ENCODE measurements around the gene LPAR3. TPM values are rescaled to one million over a fixed set of nuclear protein-coding genes. Genes with fewer than 3 reads are reported as not detected.

Gene LPAR3
- polyA plus RNA-seq, 4 donors, result 1.1 to 2.1 (median 1.2) TPM

DNA sequence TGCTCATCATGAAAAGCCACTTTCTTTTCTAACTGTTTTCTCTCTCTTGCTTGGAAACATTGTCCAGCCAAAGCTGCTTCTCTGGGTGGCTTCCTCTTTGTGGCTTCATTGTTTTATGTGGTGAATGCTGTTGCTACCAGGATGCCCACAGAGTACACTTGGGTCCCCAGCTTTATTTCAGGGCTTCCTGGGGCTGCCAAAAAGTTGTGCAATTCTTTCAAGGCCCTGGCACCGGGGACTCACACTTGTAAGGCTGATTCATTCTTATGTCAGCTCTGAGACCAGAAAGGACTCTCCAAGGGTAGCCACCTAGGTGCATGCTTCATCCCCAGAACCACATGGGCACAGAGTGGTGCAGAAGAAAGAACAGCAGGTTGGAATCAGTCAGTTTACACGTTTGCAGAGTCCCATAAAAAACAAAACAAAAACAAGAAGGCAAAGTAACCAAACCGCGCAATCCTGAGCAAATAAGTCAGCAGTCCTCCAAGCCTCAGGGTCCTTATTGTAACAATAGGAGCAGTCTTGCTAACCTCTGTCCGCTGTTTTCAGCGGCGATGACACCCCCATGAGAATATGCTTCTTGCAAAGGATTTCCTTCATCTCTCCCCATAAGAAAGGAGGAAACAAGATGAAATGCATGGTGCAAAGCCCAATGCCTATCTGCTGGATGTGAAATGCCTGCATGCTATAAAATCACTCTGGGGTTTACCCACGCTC, 112.8 kb downstream of the LPAR3 start:
- DNase-seq (ENCODE audit: low read depth in 4 of 4, low spot score in 3 of 4), result no peak

DNA sequence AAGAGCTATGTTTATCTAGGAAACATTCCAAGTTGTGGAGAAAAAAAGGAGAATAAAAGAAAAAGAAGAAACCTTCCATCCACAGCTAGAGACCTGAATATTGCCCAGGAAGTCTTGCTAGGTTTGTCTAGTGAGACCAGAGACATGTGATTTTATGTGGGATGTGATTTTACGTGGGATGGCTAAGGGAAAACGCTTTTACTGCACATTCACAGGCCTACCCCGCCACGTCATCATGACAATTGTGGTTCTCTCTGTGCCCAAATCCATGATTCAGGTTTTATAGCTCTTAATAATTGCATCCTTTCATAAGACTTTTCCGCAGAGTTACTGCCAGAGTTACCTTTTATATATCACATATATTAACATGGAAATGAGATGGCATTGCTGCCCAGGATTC, 116.4 kb downstream of the LPAR3 start:
- no peak for DNase-seq (ENCODE audit: low read depth in 4 of 4, low spot score in 3 of 4)

DNA sequence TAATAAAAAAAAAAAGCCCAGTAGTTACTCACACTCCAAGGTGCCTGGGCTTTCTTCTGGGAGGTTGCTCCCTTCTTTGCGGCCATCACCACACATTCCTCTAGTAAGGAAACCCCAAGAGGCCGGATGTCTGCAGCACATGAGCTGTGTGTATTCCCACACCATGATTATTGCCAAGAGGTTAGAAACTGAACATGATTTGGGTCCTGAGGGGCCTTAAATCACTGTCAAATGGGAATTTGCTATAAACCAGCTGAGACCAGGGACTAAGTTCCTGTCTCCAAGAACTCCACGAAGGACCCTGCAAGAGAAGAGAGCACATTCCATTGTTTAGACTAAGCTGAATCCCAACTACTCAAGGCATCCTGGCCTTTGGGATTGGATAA, 117.5 kb downstream of the LPAR3 start:
- DNase-seq (ENCODE audit: low read depth in 4 of 4, low spot score in 3 of 4), result no peak

DNA sequence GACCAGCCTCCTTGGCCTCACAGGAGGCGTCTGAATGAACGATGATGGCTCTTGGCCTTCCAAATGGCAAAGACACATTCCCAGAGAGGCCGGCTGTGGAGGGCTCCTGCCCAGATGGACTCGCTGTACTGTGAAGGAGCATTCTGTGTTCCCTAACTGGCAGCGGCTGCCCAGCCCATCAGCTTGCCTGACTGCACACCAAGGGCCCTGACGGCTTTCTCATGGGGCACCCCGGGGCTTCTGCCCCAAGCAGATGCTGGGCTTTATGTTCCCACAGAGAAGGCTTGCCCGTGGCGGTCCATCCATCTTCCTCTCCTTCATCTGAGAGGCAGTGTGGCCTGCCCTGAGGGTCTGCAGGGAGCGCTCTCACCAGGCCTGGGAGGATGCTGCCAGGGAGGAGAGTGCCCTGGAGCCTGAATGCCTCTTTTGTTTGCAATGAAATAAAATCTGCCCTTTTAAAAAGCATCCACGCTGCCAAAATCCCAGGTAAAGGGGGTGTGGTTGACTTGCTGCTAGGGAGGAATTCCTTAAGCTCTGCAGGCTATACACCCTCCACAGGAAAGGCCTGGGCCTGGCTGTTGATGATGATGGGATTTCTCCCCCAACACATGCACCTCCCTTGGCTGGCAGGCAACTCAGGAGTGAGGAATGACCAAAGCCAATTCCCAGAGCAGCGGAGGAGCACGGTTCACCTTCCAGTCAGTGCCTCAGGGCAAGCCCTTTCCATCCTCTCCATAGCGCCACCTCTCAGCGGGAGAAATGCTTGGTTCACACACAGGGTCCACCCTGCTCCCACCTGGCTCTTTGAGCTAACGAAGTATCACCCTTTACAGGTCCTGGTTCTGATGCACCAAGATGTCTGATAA, 118.1 kb downstream of the LPAR3 start:
- no peak for DNase-seq (ENCODE audit: low read depth in 4 of 4, low spot score in 3 of 4)

DNA sequence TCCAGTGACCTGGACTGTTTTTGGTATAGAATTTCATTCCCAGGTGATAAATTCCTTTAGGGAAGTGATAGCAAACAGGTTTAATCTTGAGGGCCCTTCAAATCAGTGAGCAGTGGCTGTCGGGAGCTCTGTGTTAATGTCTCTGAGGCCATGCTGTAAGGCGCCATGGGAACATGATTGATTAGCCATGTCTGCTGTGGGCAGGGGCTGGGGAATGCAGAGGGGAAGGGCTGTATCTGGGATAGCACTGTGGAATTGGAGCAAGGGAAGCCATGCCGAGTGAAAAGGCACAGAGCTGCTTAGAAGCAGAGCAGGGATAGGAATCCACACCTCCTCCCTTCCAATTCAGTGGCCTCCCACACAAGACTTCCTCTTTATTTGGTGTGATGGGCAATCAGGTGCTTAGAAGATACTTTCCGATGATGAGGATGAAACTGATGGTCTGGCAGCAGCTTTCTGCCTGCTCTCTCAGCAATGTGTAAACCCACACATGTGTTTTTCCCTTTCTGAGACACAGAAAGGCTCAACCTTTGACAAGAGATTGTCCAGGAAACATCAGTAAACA, 119.0 kb downstream of the LPAR3 start:
- DNase-seq (ENCODE audit: low read depth in 4 of 4, low spot score in 3 of 4), result no peak

DNA sequence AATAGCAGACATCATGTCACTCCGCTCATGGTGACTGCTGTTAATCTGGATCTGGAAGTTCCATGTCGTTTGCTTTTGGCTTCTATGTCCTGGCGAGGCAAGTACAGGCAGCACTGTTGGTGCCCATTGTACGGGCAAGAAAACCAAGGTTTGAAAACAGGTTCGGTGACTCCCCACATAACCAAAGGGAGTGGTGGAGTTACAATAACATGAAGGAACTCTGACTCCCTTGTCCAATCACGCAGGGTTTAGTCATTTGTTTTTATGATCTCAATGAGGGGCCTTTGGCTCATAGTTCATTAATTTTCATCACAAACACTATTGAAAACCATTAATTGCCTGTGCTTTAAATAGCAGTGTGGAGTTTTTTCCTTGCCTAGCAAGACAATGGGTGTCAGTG, 119.8 kb downstream of the LPAR3 start:
- no peak for DNase-seq (ENCODE audit: low read depth in 4 of 4, low spot score in 3 of 4)

DNA sequence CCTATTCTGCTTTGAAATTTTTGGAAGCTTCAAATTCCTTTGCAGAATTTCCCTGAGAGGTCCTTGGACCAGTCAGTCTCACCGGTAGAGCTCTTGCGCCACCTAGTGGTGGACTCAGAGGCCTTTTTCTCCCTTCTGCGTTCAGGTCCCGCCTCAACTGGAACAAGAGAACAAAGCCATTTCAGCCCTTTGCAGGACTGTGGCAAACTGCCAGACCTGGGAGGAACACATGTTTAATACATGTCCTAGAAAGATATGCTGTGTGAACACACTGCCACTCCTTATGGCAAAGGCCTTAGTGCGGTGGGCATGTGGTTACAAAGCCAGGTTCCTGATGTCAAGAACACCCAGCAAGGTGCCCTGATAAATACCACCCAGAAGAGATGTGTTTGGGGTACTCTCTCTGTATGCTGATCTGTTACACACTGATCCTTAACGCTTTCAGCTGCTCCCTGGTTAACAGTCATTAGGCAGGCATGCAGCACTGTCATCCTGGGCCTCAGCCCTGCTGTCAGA, 120.5 kb downstream of the LPAR3 start:
- peak; percentile 79 to 82 (median 80) for DNase-seq (ENCODE audit: low read depth in 4 of 4, low spot score in 3 of 4)

DNA sequence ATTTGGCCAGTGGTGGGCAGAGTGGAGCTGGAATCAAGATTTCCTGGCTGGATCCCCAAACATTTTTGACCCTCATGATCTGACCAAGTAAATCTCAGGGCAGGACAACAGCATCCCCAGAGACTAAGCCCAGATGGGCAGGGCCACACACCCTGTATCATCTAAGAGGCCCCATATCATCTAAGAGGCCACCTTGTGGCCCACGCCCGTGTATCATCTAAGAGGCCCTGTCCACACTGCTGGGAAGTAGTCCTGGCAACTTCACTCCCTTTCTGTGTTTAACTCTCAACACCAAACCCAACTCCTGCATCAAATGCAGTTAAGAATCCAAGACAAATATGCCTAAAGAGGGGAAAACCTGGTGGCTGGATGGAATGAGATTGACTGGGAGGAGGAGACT, 121.1 kb downstream of the LPAR3 start:
- no peak for DNase-seq (ENCODE audit: low read depth in 4 of 4, low spot score in 3 of 4)

DNA sequence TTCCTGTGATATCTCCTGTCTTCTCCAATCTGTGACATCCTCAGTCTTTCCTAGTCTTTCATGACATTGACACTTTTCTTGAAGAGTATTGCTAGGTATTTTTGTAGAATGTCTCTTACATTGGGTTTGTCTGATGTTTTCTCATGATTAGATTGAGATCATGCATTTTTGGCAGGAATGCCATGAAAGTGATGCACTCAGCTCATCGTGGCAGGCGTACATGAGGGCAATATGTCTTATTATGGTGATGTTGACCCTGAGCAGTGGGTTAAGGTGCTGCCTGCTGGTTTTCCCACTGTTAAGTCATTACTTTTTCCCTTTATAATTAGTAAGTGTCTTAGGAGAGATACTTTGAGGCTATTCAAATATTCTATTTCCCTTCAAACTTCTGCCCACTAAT, 122.5 kb downstream of the LPAR3 start:
- DNase-seq (ENCODE audit: low read depth in 4 of 4, low spot score in 3 of 4), result no peak

DNA sequence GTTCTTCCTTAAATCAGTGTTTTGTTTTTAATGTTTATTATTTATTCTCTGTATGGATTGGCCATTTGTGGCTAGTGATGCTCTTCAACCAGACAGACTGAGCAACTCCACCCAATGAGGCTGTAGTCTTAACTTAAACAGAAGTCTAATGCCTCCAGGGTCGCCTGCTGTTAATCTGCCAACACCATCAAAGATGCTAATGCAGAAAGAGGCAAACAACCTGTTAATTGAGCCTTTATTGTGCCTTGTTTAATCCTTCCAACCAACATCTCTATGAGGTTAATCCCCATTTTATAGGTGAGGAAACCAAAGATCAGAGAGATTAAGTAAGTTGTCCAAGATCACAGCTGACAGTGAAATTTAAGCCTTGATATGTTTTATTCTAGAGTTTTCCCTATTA, 123.4 kb downstream of the LPAR3 start:
- DNase-seq (ENCODE audit: low read depth in 4 of 4, low spot score in 3 of 4), result no peak

DNA sequence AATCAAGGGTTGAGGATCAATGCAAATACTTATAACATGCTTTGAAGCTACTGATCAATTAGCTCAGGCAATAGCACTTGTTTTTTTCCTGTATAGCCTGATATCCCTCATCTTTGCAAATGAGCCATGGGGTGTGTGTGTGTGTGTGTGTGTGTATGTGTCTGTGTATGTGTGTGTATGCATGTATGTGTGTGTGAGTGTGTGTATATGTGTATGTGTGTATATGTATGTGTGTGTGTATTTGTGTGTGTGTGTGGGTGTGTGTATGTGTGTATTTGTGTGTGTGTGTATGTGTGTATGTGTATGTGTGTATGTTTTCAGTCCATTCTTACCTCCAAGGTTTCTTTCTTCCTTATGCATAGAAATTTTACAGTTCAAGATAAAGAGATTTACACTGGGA, 124.4 kb downstream of the LPAR3 start:
- DNase-seq (ENCODE audit: low read depth in 4 of 4, low spot score in 3 of 4), result no peak

DNA sequence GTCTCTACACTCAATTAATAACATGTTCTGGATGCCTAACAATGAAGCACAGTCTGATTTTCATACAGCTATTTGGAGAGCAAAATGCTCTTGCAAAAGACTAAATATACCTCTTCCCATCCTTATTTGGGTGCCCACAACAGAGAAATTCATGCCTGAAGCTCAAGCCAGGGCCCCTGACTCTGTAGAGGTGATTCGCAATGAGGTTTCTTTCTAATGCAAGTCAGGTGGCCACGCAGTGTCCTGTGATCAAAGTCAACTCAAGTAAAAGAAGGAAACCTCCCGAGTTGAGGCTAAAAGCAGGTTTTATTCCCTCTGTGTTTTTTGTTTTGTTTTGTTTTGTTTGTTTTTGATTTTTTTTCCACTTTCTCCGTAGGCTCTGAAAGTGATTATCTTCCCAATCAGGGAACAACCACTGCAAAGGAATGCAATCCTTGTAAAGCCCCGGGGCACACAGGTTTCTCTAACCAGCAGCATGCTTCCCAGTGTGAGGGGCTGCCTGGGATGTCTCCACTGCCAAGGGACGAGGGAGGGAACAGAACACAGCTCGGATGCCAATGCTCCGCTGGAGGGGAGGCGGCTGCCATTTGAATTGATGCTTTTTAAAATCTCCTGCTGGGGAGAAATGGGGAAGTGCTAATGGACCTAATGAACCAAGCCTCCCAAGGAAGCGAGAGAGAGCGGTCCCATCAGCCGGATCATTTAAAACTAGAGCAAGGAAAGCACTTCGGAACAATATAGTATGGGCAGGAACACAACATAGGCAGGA, 128.9 kb downstream of the LPAR3 start:
- DNase-seq (ENCODE audit: low read depth in 4 of 4, low spot score in 3 of 4), result no peak

DNA sequence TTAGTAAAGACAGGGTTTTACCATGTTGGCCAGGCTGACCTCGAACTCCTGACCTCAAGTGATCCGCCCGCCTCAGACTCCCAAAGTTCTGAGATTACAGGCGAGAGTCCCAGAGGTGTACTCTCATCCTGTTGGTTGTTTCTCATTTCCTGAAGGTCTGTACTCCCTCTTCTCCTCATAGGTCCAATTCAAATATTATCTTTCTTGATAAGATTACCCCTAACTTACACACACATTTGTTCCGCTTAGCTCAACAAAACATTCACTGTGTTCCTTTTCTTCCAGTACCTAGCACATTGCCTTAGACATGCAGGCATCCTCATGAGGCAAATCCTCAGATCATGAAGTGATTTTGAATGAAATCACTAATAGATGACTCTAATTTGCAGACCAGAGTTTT, 130.3 kb downstream of the LPAR3 start:
- no peak for DNase-seq (ENCODE audit: low read depth in 4 of 4, low spot score in 3 of 4)

Other genes with a start within 250 kb of the LPAR3 start
- gene SSX2IP, start 202.7 kb downstream of the LPAR3 start, polyA plus RNA-seq (ENCODE audit: insufficient read length in 4 of 4), result 10 to 100 TPM; 34.1 to 41.8 (median 38.6) TPM
- gene MCOLN2, start 103.9 kb upstream of the LPAR3 start, polyA plus RNA-seq (ENCODE audit: insufficient read length in 4 of 4), result 1 to 10 TPM in 1 of 4 donors, under 1 TPM in 3; 0.29 to 1.4 (median 0.62) TPM
- gene MCOLN3, start 155.3 kb upstream of the LPAR3 start, polyA plus RNA-seq (ENCODE audit: insufficient read length in 4 of 4), result 10 to 100 TPM in 1 of 4 donors, 1 to 10 TPM in 3; 5.7 to 10.0 (median 8.6) TPM

Data from right renal pelvis (tissue), 4 donors.